Skin epidermis (tissue), 12 donors: ENCODE measurements around the gene TMEM161B.
"Not testable (repeated sequence)": the region's sequence is repeated elsewhere in the genome, so short reads cannot be mapped to it uniquely, and the experiment has no call there.

Source experiments
- H3K27ac ChIP-seq, 21 experiments: fragments of 200-600 bp; sonication (generic) in 11 of 21; one replicate each; pipeline ENCODE4 v1.5.0; 2020; ENCODE audit warnings: mild to moderate bottlenecking in 3 of 21, inconsistent platforms in 2 of 21, moderate library complexity in 2 of 21
- H3K4me3 ChIP-seq, 7 experiments: fragments of 200-600 bp; sonication (generic) in 2 of 7; one replicate each; pipeline ENCODE4 v1.5.0; 2020; ENCODE audit warnings: inconsistent platforms in 2 of 7, mild to moderate bottlenecking in 2 of 7, moderate library complexity in 1 of 7

Gene TMEM161B

DNA sequence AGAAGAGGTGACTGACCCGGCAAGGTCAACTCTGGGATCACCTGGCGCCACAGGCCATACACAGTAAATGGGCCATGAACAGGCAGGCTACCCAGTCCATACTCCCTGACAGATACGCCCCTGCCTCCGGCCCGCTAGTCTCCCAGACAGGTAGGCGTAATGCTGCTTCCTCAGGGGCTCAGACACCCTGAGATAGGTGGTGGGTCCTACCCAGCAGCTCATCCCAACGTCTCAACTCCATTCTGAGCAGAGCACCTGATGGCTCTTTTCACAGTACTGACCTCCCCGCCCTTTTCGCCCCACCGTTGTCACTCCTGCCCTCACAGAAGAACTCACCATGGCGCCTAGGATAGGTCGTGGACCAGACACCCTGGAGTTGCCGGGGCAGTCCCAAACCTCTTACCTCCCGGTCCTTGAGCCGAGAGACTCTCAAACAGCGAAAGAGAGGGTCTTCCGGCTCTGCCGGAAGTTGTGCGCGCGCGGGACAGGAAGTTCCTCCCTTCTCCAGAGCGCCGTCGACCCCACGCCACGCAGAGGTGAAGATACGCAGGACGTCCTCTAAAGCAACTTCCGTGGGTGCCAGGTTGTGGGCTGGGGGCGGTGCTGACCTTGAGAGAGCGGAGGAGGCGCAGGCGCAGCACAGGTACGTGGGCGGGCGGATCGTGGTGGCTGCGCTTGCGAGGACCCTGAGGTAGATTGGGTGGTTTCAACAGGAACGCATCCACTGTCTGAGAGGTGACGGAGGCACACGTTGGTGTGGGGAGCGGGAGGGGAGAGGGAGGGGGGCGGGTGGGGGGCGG, at the start of gene TMEM161B:
TMEM161B (minus strand) TSS at position 461 of the 800 bp plus-strand sequence; CDS start at position 339, 122 bp downstream.
- peak within 1 kb of the TSS; percentile 69 to 97 (median 84) for H3K4me3 ChIP-seq
- peak within 1 kb of the TSS in 20 of 21 experiments; percentile 48 to 89 (median 82) for H3K27ac ChIP-seq

DNA sequence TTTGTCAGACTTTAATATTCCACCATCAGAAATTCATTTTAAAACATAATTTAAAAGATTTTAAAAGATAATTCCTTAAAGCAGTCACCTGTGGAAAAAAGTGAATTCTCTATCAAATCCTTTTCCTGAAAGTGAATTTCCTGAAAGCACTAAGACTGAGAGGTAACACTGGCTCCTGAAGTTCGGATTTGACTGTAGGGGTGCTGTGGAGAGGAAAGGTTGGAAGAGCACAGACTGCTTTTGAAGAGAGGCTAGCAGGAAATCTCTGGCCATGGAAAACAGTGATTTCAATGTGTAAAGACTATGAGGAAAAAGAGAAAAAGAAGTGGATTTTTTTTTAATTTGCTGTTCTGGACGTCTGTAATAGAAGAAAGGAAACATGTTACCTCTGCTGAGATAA, 35.7 kb upstream of the TMEM161B start:
- Histone ChIP-seq H3K27ac (no peak overlapping the region), H3K4me3 (no peak overlapping the region)

DNA sequence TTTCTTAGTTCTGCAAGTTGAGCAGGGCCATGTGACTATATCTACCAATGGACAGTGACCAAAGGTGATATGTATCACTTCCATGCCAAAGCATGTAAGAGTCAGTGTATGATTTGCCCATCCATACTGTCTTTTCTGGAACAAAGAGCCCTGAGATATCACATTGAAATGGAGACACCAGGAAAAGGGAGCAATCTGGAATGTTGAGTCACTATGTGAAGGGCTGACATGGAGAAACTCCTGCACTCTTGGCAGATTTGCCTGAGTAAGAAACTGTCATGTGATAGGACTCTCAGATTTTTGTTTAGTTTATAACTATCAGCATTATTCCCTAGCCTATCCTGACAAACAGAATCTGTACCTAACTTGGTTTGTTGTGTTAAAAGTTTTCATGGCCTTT, 29.8 kb upstream of the TMEM161B start:
- H3K4me3 ChIP-seq = no peak overlapping the region

DNA sequence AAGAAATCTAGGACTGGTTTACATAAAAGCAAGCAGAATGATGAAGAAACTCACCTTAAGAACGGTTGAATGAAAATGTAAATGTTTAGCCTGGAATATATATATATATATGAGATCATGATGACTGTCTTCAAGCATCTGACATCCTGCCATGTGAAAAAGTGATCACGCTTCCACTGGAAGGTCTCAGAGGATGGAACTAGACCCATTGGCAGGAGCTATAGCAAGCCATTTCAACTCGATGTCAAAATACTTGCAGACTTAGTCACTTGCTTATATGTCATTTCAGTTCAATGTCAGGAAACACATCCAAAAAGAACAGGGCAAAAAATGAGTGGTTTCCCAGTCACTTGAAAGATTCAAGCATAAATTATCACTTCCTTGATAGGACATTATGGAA, 22.2 kb upstream of the TMEM161B start:
- Histone ChIP-seq H3K27ac (no peak overlapping the region), H3K4me3 (no peak overlapping the region)

More for the DNA sequence above, 29.8 kb upstream of the TMEM161B start:
- H3K27ac ChIP-seq = no peak overlapping the region

DNA sequence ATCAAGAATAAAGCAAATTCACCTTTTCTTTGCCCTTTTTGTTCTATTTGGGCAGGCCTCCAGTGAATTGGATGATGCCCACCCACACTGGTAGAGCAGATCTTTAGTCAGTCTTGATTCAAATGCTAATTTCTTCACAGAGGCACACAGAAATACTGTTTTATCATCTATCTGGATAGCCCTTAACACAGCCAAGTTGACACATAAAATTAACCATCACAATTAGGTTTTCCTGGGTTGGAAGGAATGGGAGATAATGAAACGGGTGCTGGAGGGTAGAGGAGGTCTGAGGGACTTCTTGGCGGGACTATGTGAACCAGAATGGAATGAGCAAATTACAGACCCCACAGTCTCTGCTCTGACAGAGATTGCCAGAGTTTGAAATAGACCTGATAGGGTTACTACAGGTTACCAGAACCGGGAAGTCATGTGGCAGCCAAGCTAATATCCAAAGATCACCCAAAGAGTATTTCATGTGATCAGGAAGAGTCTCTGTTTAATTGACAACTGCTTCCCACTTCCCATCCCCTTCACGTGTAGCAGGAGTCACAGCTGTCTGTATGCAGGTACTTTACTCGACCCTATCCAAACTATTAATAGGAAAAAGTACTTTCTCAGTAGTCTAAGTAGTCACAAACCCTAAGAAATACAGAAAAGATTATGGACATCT, 20.0 kb upstream of the TMEM161B start:
- no peak overlapping the region for H3K27ac ChIP-seq

DNA sequence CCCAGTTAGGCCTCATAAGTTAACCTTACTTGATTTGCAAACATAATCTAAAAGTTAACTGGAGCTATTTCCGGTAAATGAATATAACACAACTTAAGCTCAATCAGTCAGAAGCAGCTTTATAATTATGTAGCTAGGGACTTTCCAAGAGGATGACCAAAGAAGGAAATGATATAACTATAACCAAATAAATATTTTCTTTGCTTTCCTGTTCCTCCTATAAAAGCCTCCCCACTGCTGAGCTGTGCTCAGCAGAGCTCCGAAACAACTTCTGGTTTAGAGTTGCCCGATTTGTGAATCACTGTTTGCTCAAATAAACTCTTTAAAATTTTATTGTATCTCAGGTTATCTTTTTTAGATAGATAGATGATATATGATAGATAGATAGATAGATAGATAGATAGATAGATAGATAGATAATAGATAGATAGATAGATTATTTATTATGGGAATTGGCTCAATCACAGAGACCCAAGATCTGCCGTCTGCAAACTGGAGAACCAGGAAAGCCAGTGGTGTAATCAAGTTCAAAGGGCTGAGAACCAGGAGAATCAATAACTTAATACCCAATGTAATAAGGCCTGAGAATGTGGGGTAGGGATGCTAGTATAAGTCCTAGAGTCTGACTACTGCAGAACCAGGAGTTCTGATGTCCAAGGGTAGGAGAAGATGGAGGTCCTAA, 19.3 kb upstream of the TMEM161B start:
- H3K4me3 ChIP-seq = no peak overlapping the region
- H3K27ac ChIP-seq = no peak overlapping the region

More for the DNA sequence above, 20.0 kb upstream of the TMEM161B start:
- H3K4me3 ChIP-seq = no peak overlapping the region

DNA sequence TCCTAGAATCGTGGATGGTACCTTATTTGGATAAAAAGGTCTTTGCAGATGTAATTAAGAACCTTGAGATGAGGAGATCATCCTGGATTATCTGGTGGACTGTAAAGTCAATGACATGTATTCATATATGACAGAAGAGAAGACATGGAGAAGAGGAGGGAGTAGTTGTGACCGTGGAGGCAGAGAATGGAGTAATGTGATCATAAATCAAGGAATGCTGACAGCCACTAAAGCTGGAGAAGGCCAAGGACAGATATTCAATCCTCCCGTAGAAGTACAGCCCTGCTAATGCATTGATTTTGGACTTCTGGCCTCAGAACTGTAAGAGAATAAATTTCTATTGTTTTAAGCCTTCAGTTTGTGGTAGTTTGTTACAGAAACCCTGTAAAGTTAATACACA, 18.7 kb upstream of the TMEM161B start:
- H3K4me3 ChIP-seq = no peak overlapping the region

DNA sequence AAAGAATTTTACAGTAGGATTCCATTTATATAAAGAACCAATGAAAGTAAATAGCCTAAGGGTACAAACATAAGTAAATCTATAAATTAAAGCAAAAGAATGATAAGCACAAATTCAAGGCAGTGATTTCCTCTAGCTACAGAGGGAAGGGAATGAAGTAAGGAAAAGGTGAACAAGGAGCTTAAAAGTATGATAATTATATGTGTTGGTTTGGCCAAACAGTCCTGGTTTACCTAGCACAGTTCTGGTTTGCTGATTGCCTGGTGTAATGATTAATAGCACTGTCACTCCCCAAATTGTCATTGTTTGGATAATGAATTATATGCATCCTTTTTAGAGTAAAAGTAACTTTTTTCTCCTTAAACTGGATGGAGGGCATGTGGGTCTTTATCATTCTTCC, 15.0 kb upstream of the TMEM161B start:
- H3K4me3 ChIP-seq = no peak overlapping the region
- no peak overlapping the region for H3K27ac ChIP-seq

More for the DNA sequence above, 18.7 kb upstream of the TMEM161B start:
- H3K27ac ChIP-seq = no peak overlapping the region

DNA sequence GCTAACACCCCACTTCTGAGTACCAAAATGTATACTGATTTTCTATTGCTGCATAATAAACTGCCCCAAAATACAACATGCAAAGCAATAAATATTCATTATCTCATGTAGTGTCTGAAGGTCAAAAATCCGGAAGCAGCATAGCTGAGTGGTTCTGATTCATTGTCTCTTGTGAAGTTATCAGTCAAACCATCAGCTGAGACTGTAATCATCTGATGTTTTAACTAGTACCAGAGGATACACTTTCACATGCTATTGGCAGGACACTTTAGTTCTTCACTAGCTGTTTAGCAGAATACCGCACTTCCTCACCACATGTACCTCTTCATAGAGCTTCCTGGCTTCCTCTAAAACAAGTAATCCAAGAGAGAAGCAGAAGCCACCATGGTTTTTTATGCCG, 12.7 kb upstream of the TMEM161B start:
- Histone ChIP-seq H3K4me3 (no peak overlapping the region), H3K27ac (no peak overlapping the region)

DNA sequence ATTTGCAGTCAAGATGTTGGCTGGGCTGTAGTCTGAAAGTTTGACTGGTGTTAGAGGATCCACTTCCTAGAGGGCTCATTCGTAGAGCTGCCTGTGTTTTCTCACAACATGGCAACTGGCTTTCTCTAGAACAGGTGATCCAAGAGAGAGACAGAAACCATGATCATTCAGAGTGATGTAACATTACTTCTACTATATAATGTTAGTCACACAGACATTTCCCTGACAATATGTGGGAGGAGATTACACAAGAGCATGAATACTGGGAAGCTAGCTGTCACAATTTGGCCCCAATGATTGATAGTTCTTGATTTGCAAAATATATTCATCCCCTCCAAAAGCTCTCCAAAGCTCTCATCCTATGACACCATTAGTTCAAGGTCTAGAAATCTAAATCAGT, 10.9 kb upstream of the TMEM161B start:
- H3K27ac ChIP-seq = no peak overlapping the region
- no peak overlapping the region for H3K4me3 ChIP-seq

DNA sequence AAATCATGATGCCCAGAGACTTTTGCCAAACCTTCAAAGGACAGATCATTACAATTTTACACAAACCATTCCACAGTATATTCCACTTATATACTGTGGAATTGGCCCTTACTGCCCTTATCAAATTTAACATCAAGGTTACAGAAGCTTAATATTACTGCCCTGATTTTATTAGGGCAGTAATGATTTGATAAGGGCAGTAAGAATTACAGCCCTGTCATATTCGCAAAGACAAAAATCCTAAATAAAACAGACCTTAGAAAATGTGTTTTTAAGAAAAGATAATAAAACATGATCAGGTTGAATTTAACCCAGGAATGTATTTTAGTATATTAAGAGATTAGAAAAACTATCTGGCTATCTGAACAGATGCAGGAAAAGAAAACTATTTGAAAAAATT, 7.7 kb upstream of the TMEM161B start:
- Histone ChIP-seq H3K27ac (no peak overlapping the region), H3K4me3 (no peak overlapping the region)

DNA sequence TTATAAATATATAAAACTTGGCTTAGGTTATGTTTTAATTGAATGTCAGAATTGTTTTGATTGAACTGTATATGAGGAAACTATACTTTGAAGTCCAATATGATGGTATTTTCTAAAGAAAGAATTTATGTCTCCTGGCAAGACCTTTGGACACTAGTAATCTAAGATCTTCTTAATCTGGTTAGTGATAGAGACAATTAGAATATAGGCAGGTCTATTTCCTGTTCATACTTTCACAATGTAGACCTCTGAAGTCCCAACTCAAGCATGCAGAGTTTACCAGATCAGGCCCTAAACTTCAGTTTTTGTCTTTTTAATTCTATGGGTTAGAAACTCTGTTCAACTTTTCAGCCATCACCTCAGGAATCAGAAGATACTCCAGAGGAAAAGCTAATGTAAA, 6.9 kb upstream of the TMEM161B start:
- Histone ChIP-seq H3K4me3 (no peak overlapping the region), H3K27ac (no peak overlapping the region)

DNA sequence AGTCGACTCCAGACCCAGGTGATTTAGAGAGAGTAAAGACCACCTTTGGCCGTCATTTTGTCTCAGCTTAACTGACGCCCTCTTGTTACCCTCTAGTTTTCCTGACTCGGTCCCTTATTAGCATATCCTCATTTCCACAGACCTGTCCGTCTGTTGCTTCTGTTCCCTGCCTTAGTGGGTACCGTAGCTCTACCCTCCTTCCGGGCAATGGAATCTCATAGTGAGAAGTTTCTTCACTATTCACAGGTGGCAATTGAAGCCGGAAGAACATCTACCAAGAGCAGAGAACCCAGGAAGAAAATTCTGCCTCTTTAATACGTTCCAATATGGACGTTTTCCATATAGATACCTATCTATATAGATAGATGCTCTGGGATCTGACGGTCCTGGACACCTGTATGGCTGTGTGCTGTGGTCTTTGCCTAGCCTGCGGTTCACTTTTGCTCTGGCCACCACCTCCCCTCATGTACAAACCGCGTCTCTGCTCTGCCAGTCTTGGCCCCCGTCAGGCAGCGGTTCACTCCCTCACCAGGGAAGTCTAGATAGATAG, 652 bp upstream of the TMEM161B start:
- peak overlapping the region in 20 of 21 experiments; percentile 48 to 89 (median 82) for H3K27ac ChIP-seq
- peak overlapping the region; percentile 69 to 97 (median 84) for H3K4me3 ChIP-seq

DNA sequence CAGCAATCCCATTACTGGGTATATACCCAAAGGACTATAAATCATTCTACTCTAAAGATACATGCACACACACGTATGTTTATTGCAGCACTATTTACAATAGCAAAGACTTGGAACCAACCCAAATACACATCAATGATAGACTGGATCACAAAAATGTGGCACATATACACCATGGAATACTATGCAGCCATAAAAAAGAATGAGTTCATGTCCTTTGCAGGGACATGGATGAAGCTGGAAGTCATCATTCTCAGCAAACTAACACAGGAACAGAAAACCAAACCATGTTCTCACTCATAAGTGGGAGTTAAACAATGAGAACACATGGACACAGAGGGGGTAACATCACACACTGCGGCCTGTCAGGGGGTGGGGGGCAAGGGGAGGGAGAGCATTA, 4.1 kb downstream of the TMEM161B start:
- H3K27ac ChIP-seq = not testable (repeated sequence)

DNA sequence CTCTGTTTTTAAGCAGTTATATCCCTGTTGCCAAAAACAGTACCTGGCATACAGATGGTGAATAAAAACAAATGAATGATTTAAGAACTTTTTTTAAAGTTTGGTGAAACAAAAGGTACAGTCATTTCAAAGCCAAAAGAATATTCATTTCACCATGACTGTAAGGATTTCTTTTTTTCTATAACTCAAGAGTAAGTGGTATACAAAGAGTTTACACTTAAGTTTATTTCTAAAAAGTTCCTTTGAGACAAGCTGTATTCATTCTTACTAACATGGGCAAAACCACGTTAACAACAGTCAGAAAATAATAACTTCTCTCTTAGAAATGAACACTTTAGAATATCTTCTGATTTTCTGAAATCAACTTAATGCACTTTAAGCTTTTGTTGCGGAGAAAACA, 5.3 kb downstream of the TMEM161B start:
- Histone ChIP-seq H3K4me3 (no peak overlapping the region), H3K27ac (no peak overlapping the region)

More for the DNA sequence above, 4.1 kb downstream of the TMEM161B start:
- not testable (repeated sequence) for H3K4me3 ChIP-seq

DNA sequence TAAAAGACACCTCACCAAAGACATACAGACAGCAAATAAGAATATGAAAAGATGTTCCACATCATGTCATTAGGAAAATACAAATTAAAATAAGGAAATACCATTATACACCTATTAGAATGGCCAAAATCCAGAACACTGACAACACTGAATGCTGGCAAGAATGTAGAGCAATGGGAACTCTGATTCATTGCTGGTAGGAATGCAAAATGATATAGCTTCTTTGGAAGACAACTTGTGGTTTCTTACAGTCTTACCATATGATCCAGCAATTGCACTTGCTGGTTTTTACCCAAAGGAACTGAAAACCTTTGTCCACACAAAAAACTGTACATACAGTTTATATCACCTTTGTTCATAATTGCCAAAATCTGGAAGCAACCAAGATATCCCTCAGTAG, 6.5 kb downstream of the TMEM161B start:
- H3K4me3 ChIP-seq = no peak overlapping the region
- H3K27ac ChIP-seq = no peak overlapping the region

DNA sequence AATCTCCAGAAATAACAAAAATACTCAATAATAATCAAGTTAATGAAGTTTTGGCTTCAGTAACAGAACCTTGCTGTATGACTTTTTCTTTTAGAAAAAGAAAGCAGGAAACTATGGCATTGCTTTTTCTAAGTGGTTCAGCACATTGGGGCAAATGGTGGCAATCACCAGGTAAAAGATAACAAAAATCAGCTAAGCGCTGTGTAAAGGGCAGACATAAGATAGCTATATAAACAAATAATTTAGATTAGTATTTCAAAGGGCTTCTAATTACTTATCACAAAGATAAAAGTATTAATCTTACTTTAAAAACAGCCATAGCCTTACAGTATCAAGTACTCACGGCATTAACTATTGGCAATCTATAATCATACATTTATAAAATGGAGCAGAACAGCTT, 10.0 kb downstream of the TMEM161B start:
- H3K27ac ChIP-seq = no peak overlapping the region
- H3K4me3 ChIP-seq = no peak overlapping the region

DNA sequence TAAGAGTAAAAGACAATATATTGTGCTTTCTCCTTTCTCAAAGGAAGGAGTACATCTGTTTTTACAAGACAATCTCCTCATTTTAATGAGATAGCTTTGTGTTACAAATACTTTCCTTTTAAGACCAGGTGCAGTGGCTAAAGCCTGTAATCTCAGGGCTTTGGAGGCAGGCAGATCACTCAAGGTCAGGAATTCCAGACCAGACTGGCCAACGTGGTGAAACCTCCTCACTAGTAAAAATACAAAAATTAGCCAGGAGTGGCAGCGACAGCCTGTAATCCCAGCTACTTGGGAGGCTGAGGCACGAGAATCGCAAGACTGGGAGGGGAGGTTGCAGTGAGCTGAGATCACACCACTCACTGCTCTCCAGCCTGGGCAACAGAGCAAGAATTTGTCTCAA, 11.8 kb downstream of the TMEM161B start:
- H3K27ac ChIP-seq = no peak overlapping the region
- no peak overlapping the region for H3K4me3 ChIP-seq

DNA sequence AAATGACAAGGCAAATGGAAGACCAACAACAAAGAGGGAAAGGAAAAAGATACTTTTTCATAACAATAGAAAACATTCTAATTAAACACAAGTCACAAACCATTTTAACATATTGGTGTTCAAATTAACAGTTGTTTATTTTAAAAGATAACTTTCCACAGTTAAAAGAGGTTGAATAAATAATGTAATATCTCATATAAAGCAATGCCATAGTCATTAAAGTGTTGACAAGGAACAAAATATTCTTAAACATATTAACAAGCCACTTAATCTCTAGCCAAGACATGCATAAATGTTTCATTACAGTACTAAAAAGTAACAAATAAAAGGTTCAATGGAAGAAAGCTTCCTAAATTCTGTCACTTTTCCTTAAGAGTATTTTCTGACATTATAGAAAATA, 12.6 kb downstream of the TMEM161B start:
- H3K27ac ChIP-seq = no peak overlapping the region

DNA sequence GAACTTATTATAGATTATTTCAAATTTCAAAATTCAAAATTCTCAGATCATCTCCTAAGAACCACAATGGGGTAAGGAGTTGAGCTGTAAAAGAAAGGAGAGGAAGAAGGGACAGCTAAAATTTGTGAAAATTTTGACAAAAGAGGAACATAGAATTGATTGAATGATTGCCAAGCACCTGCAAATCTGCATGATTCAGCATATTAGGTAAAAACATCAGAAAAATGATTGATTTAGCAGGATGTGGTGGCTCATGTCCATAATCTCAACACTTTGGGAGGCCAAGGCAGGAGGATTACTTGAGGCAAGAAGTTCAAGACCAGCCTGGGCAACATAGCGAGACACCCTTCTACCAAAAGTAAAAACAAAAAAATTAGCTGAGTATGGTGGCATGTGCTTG, 14.3 kb downstream of the TMEM161B start:
- Histone ChIP-seq H3K4me3 (no peak overlapping the region), H3K27ac (no peak overlapping the region)

More for the DNA sequence above, 12.6 kb downstream of the TMEM161B start:
- no peak overlapping the region for H3K4me3 ChIP-seq
